Thyroid gland (tissue), 4 donors: Measurements from ENCODE around the gene FBXO41. TPM values are rescaled to one million over a fixed set of nuclear protein-coding genes. Genes with fewer than 3 reads are reported as not detected.

Experiments
- DNase-seq, 2 donors: peaks; one replicate each; pipeline ENCODE4 v3.0.0-alpha.2; 2019
- H3K27ac ChIP-seq, 3 donors: fragments of 200-600 bp; sonication (generic); 1 replicate in 2 of 3; 2 replicates in 1 of 3; pipeline ENCODE4 v1.5.1; 2016 to 2019; ENCODE audit warnings: mild to moderate bottlenecking in 1 of 3, moderate library complexity in 1 of 3
- H3K27me3 ChIP-seq: fragments of 200-600 bp; sonication (generic); one replicate; pipeline ENCODE4 v1.5.1; 2019
- H3K36me3 ChIP-seq, 2 donors: fragments of 200-600 bp; sonication (generic); one replicate each; pipeline ENCODE4 v1.5.1; 2016 to 2019
- H3K4me1 ChIP-seq, 2 donors: fragments of 200-600 bp; sonication (generic); one replicate each; pipeline ENCODE4 v1.5.1; 2017 to 2019
- H3K4me3 ChIP-seq, 3 donors: fragments of 200-600 bp; sonication (generic); replicated peaks in 1 of 3; 1 replicate in 2 of 3; 2 replicates in 1 of 3; pipeline ENCODE4 v1.5.1; 2016; ENCODE audit warnings: mild to moderate bottlenecking in 1 of 3
- H3K9me3 ChIP-seq: fragments of 200-600 bp; sonication (generic); one replicate; pipeline ENCODE4 v1.5.1; 2017
- POLR2A ChIP-seq, 2 donors: fragments of 450-650 bp; IDR thresholded peaks; one replicate each; pipeline ENCODE4 v1.6.1; 2017; ENCODE audit warnings: antibody characterized with exemption in 2 of 2, mild to moderate bottlenecking in 2 of 2, moderate library complexity in 1 of 2
- WGBS, 2 donors: methylation state at CpG; one replicate each; pipeline ENCODE4 v1.1.5; 2017; 5-methylcytosine and 5-hydroxymethylcytosine counted together
- intact Hi-C: fragments of 100-400 bp; cut with DNase I; formaldehyde crosslinking; loops from one replicate; pipeline ENCODE4 v1.15.1; 2023
- total RNA-seq, 4 donors: library from RNA; depleted of rRNA; stranded (reverse); fragments of >200 nt; gene quantifications; one replicate each; pipeline ENCODE4 v1.2.3, GENCODE V29; 2016
- TF ChIP-seq, protein P1 (sequence below), 6 experiments: fragments of 200-600 bp in 3 of 6; fragments of 450-650 bp in 3 of 6; sonication (generic) in 3 of 6; IDR thresholded peaks; one replicate each; pipeline ENCODE4 v1.5.1; 2016 to 2019; ENCODE audit warnings: antibody characterized with exemption in 6 of 6, mild to moderate bottlenecking in 2 of 6, inconsistent platforms in 1 of 6, moderate library complexity in 1 of 6

The FBXO41 gene
- total RNA-seq, 4 donors from 2014 or later: 0.79 to 3.8 (median 1.3) TPM

DNA sequence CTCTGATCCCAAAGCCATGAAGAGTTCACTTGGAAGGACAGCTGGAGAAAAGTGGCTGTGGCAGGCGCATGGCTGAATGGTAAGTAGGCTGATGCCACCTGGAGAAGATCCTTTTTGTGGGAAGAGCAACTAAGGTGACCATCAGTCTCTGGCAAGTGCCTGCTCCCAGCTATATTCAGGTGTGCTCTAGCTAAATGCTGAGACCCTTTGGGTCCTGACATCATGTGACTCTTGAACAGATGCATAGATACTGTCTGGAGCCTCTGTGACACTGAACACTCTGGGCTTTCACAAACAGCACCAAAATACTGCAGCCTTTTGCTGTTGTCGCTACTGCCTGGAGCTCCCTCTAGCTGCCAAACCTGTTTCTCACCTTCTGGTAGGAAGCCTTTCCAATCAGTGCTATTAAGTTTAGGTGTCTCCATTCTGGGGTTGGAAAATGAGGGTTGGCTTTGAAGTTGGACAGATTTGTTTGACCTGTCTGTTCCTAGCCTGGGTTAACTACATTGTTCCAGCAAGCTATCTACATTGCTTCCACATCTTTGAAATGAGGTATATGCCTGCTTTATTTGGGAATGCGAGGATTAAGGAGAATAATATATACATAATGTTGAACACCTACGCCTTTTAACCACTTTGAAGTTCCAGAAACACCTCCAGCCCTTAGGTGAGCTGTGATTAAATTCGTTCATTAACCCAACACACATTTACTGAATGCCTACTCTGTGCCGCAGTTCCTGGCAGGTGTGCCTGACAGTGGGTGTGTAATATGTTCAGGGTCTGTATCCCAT, 6.0 kb upstream of the FBXO41 start:
- no peak for TF ChIP-seq POLR2A (IDR thresholded peaks at IDR 0.05)
- TF ChIP-seq, protein P1, sequence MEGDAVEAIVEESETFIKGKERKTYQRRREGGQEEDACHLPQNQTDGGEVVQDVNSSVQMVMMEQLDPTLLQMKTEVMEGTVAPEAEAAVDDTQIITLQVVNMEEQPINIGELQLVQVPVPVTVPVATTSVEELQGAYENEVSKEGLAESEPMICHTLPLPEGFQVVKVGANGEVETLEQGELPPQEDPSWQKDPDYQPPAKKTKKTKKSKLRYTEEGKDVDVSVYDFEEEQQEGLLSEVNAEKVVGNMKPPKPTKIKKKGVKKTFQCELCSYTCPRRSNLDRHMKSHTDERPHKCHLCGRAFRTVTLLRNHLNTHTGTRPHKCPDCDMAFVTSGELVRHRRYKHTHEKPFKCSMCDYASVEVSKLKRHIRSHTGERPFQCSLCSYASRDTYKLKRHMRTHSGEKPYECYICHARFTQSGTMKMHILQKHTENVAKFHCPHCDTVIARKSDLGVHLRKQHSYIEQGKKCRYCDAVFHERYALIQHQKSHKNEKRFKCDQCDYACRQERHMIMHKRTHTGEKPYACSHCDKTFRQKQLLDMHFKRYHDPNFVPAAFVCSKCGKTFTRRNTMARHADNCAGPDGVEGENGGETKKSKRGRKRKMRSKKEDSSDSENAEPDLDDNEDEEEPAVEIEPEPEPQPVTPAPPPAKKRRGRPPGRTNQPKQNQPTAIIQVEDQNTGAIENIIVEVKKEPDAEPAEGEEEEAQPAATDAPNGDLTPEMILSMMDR (IDR thresholded peaks at IDR 0.05): peak in 1 of 6 experiments; percentile 32
- intact Hi-C loops: no loop called here
- no peaks in the 10 kb centered on the region for H3K36me3 ChIP-seq
- WGBS, 2 donors: 60 to 76% methylated on average over 5 to 6 of the region's 6 CpGs
- no peak overlapping the region for H3K27ac ChIP-seq
- no peak overlapping the region for H3K4me3 ChIP-seq
- no peak for DNase-seq
- no peaks in the 10 kb centered on the region for H3K9me3 ChIP-seq
- H3K27me3 ChIP-seq: peaks cover 36% of the 10 kb centered on the region
- H3K4me1 ChIP-seq: peaks cover 0 to 16% of the 10 kb centered on the region in 2 donors

DNA sequence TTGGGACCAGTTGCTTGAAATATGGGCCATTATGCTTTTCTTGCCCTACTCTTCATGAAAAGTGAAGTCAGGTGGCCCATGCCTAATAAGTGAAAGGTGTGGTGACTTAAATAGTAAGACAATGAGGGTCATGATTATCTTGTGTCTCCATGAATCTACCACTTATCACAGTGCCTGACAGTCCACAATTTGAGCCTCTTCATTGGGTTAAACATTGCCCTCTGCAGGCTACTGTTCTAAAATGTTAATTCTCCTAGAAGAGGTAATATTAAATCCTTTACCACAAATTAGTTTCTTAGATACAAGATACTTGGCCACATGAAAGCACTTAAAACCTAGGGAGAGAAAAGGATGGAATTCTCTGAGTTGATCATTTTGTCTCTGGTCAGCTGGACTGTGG, 5.0 kb upstream of the FBXO41 start:
- Histone ChIP-seq H3K27ac (no peak overlapping the region), H3K4me3 (no peak overlapping the region), H3K9me3 (no peaks in the 10 kb centered on the region), H3K4me1 (peaks cover 3 to 25% of the 10 kb centered on the region in 2 donors), H3K27me3 (peaks cover 35% of the 10 kb centered on the region), H3K36me3 (no peaks in the 10 kb centered on the region)
- DNase-seq: no peak
- intact Hi-C loops: no loop called here
- TF ChIP-seq POLR2A (IDR thresholded peaks at IDR 0.05): no peak
- TF ChIP-seq, protein P1 (IDR thresholded peaks at IDR 0.05): no peak

DNA sequence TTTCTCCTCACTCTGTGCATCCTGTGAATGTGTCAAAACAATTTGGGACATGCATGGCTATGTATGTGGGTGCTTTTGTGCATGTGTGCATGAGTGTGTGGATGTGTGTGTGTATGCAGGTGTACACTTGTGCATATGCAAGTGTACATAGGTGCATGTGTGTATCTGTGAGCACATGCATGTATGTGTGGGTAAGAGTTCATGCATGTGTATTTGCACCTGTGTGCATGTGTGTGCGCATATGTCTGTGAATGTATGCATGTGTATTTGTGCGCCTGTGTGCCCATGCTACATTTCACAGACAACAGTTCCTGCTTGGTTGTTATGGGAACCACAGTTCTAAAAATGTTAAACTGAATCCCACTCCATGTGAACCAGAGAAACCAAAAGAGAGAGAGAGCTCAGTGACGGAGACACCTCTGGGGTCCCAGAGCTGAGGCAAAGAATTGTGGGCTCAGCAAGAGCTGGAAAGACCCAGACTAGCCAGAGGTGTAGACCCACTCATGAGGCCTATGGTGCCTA, 1.9 kb upstream of the FBXO41 start:
- no peak for DNase-seq
- Histone ChIP-seq H3K4me3 (no peak overlapping the region), H3K27me3 (peaks cover 4% of the 10 kb centered on the region), H3K36me3 (no peaks in the 10 kb centered on the region), H3K9me3 (no peaks in the 10 kb centered on the region), H3K27ac (no peak overlapping the region), H3K4me1 (peaks cover 6 to 17% of the 10 kb centered on the region in 2 donors)
- WGBS, 2 donors: 92 to 93% methylated on average over 3 of the region's 3 CpGs
- TF ChIP-seq, protein P1 (IDR thresholded peaks at IDR 0.05): no peak
- TF ChIP-seq POLR2A (IDR thresholded peaks at IDR 0.05): no peak
- intact Hi-C loops: no loop called here

DNA sequence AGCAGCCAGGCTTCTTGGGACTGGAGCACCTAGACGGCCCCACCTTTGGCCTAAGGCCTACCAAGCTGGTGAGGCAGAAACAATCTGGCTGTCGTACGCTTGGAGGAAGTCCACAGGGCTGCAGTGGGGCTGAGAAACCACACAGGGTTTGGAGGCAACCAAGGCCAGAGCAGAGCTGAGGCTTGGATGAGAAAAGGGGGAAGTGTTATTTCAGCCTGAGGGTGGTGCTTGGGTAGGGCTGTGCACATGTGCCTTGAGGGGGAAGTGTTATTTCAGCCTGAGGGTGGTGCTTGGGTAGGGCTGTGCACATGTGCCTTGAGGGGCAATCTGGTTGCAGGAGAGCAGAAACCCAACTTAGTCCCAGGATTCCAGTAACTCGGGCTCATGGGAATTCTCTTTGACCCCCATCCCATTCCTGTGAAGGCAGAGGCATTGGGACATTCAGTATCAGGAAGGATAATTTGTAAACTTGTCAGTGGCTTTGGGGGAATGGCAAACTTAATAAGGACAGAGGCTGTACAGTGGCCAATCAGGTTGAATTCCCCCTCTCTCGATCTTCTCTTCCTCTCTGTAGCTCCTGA, 971 bp upstream of the FBXO41 start:
- no peak for TF ChIP-seq POLR2A (IDR thresholded peaks at IDR 0.05)
- TF ChIP-seq, protein P1 (IDR thresholded peaks at IDR 0.05): no peak
- no peak overlapping the region for H3K4me3 ChIP-seq
- DNase-seq: no peak
- no peaks in the 10 kb centered on the region for H3K27me3 ChIP-seq
- WGBS, 2 donors: 49 to 58% methylated on average over 5 of the region's 5 CpGs
- H3K36me3 ChIP-seq: no peaks in the 10 kb centered on the region
- H3K9me3 ChIP-seq: no peaks in the 10 kb centered on the region
- H3K27ac ChIP-seq: no peak overlapping the region
- intact Hi-C loops: no loop called here
- peaks cover 6 to 16% of the 10 kb centered on the region in 2 donors for H3K4me1 ChIP-seq
